Non-pigmented ciliary epithelial cell (primary cell): Measurements from ENCODE around the gene ITPRID2.

Source experiments
- DNase-seq: peaks from one replicate; pipeline ENCODE4 v3.0.0-alpha.2; 2010; ENCODE audit warnings: low read depth

ITPRID2 gene

GRCh38 chr2:181891258-181891965 is at the start of gene ITPRID2:
Gene ITPRID2, plus strand, starts transcription at chr2:181891730. Its CDS starts 337 bp downstream, at chr2:181892067.
- DNase-seq = peak; percentile 42

DNA sequence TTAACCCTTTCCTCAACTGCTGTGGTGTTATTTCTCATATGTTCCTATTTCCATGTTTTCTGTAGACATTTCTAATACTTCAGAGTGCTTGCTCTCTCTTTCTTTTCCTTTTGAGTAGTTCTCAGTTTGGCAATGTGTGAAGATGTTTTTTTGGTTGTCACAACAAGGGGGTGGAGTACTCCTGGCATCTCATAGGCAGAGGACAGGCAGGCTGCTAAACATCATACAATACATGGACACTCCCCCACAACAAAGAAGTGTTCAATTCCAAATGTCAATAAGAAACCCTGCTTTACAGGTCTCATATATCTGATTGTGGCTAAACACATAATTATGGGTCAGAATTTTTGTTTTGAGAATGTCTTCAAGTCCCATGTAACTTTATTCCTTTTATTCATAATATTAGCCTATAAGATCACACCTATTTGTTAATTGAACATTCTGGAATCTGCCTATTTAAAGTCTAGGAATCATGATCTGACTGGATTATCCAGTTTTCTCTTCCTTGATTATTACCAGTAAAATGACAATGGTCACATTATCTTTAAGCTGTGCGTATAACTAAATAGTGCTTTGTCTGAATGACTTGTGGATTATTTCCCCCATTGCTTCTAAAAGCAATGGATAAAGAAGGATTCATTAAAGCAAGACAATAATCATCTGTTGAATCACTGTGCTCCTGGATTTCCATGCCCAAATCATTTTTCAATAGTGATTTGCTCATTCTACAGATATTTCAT is 46.8 kb upstream of the ITPRID2 start:
- no peak for DNase-seq

- DNase-seq = no peak
Observed at GRCh38 chr2:181846399-181847197, 44.9 kb upstream of the ITPRID2 start.

DNA sequence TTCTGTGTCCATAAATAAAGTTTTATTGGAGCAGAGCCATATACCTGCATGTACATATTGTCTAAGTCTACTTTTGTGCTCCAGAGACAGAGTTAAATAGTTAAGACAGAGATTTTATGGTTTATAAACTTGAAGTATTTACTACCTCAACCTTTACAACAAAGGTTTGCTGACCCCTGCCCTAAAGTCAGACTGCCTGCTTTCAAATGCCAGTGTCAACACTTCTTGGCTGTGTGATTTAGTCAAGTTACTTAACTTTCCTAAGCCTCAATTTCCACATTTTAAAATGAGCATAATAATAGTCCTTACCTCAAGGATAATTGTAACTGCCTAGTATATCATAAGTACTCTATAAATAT is 44.4 kb upstream of the ITPRID2 start:
- DNase-seq = no peak

GRCh38 chr2:181847702-181848101 is 43.8 kb upstream of the ITPRID2 start:
- no peak for DNase-seq

DNA sequence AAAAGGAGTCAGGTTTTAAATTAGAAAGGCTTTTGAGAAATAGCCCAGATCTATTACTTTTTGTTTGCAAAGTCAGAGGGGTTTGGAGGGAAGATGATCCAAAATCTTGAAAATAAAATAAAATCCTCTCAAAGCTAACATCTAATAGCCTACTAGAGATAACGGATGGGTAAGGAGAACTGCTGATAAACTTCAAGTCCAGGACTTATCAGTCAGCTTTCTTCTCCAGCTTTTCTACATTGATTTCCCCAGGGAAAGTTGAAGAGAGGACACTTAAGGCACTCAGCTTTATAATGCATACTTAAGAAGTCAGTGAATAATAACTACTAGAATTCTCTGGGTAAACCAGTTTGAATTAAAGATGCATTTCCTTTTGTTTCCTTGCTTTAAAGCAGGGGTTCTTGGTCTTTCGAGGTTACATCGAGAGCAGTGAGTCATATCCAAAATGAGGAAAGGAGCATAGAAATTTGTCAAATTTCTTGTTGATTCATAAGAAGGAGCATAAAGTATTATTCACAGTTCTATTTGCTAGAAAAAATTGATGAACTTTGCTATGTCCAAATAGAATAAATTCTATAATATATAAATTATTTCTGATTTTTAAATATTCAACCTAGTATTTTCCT is 43.2 kb upstream of the ITPRID2 start:
- DNase-seq = no peak

GRCh38 chr2:181849601-181850000 is 41.9 kb upstream of the ITPRID2 start:
- DNase-seq = no peak

- no peak for DNase-seq
Observed at GRCh38 chr2:181850936-181851560, 40.5 kb upstream of the ITPRID2 start.

- no peak for DNase-seq
Observed at GRCh38 chr2:181851726-181852125, 39.8 kb upstream of the ITPRID2 start.

DNA sequence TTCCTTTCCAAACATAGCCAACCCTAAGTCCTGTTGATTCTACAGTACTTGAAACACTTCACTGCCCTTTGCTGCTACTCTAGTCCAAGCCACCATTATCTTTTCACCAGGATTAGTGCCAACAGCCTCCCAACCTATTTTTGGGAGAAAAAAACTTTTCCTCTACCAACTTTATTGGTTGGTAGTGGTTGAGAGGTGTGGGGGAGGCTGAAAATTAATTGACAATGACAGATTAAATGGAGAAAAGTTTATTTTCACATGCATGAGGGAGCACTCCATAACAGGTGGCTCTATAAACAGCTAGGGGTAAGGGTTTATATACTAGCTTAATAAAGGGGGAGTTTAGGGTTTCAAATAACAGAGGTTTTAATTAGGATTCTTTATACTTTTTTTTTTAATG is 37.8 kb upstream of the ITPRID2 start:
- DNase-seq = no peak

GRCh38 chr2:181857483-181857882 is 34.0 kb upstream of the ITPRID2 start:
- DNase-seq = no peak

- no peak for DNase-seq
Observed at GRCh38 chr2:181858600-181858999, 32.9 kb upstream of the ITPRID2 start.

DNA sequence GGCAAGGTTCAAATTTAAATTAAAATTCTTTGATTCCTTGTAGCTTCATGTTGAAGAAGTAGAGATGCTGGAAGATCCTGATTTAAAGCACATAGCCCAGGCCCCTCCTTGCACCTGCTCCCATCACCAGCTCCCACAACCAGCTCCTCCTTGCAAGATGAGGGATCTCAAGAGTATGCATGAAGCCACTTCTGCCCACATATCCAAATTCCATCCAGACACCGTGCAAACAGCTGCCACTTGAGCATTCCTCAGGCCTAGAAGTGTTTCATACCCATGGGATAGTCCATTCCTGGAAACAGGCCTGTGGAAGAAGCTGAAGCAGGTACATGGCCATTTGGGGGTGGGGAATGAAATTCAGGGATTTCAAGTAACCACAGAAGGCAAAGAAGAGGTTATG is 32.4 kb upstream of the ITPRID2 start:
- DNase-seq = no peak

DNA sequence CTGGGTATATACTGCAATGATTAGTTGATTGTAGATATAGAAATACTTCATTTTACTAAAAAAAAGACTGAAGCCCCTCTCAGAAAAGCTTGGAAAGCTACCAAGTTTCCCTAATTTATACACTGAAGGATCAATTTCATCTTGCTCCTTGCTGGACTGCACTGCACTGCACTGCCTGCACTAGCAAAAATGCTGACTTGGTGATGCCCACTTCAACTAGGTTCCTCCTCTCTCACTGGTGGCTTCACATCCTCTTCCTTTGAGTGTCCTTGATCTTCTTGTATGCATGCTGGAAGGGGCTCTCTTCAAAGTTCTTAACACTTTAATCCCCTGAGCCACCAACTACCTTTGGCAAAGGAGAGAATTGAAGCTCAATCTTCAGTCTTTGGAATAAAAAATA is 31.7 kb upstream of the ITPRID2 start:
- DNase-seq = no peak

DNA sequence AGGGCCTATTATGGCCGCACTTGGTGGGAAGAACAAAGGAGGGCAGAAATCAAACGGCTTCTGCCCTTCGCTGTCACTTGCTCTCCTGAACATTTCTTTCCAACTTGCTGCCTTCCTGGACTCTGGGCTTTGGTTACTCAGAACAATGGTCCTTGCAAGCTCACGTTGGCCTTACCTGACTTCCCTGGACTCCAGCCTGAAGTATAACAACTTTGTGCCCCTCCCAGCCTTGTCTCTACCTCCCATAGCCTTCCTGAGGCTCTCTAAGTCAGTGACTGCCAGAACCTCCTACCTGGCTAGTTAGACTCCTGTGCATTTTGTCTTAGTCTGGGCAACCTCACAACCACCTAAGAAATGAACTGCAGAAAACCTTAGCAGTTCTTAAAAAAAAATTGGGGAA is 30.2 kb upstream of the ITPRID2 start:
- DNase-seq = no peak

- no peak for DNase-seq
Observed at GRCh38 chr2:181862583-181863281, 28.8 kb upstream of the ITPRID2 start.

DNA sequence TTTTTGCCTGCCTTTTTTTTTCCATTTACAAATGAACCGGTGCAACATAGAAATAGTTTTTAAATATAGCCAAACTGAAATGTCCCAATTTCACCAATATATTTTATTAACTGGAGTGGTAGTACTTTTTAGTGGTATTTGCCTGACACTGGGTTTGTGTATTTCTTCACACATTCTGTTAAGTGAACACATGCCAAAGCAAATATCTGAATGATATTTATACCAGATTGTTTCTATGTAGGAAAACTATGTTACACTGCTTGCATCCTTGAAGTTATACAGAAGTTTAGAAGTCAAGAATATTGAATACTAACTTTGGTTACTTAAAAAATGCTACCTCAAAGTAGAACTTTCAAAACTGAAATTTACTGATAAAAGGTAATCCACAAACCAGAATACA is 19.4 kb upstream of the ITPRID2 start:
- no peak for DNase-seq

- DNase-seq = no peak
Observed at GRCh38 chr2:181876614-181877063, 14.9 kb upstream of the ITPRID2 start.

DNA sequence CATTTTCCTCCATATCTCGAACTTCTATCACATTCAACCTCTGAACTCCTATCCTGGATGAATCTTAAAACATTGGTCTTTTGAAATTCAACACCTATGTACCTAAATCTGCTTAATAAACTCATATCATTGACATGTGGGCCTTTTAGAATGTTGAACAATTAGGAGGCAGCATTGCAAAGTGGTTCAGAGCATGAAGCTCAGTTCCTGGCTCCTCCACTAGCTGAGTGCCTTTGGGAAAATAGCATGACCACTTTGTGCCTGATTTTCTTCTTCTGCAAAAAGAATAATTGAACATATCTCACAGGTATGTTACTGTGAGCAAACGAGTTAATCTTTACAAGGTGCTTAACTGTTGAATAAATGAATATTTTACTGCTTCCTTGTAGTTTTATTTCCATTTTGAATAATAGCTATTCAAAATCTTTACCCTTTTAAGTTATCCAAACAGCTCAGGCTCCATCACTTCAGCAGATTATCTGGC is 14.3 kb upstream of the ITPRID2 start:
- DNase-seq = no peak

DNA sequence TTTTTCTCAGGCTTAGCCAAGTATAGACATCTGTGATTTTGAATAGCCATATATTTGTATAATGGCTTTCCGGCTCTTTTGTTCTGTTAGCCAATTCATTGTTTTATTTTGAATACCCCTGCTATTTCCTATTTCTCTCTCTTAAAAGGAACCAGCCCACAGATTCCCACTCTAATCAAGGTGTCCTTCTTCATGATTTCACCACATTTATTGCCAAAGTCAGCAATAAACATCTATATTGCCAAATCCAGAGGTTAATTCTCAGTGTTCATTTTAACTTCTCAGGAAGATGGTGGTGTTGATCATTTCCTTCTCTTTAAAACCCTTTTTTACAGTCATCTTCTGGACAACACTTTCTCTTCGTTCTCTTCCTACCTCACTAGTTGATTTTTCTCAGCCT is 13.1 kb upstream of the ITPRID2 start:
- no peak for DNase-seq

- no peak for DNase-seq
Observed at GRCh38 chr2:181879295-181879694, 12.2 kb upstream of the ITPRID2 start.
